Measurements from ENCODE around the gene LPAR3. TPM values are rescaled to one million over a fixed set of nuclear protein-coding genes. Genes with fewer than 3 reads are reported as not detected.

Gene LPAR3
- total RNA-seq, 1 donor from 2014 or later = 6.4 TPM

DNA sequence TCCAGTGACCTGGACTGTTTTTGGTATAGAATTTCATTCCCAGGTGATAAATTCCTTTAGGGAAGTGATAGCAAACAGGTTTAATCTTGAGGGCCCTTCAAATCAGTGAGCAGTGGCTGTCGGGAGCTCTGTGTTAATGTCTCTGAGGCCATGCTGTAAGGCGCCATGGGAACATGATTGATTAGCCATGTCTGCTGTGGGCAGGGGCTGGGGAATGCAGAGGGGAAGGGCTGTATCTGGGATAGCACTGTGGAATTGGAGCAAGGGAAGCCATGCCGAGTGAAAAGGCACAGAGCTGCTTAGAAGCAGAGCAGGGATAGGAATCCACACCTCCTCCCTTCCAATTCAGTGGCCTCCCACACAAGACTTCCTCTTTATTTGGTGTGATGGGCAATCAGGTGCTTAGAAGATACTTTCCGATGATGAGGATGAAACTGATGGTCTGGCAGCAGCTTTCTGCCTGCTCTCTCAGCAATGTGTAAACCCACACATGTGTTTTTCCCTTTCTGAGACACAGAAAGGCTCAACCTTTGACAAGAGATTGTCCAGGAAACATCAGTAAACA, 119.0 kb downstream of the LPAR3 start:
- Mint-ChIP-seq H3K27ac (peak overlapping the region; percentile 85), H3K4me3 (peak overlapping the region; percentile 1), H3K36me3 (no peaks in the 10 kb centered on the region), H3K27me3 (peaks cover 2% of the 10 kb centered on the region), H3K9me3 (no peaks in the 10 kb centered on the region), H3K4me1 (ENCODE audit: unreplicated experiment) (peaks cover 23% of the 10 kb centered on the region)
- DNase-seq (ENCODE audit: extremely low spot score, unreplicated experiment) = no peak
- TF ChIP-seq, protein P1, sequence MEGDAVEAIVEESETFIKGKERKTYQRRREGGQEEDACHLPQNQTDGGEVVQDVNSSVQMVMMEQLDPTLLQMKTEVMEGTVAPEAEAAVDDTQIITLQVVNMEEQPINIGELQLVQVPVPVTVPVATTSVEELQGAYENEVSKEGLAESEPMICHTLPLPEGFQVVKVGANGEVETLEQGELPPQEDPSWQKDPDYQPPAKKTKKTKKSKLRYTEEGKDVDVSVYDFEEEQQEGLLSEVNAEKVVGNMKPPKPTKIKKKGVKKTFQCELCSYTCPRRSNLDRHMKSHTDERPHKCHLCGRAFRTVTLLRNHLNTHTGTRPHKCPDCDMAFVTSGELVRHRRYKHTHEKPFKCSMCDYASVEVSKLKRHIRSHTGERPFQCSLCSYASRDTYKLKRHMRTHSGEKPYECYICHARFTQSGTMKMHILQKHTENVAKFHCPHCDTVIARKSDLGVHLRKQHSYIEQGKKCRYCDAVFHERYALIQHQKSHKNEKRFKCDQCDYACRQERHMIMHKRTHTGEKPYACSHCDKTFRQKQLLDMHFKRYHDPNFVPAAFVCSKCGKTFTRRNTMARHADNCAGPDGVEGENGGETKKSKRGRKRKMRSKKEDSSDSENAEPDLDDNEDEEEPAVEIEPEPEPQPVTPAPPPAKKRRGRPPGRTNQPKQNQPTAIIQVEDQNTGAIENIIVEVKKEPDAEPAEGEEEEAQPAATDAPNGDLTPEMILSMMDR (conservative IDR thresholded peaks at IDR 0.05) = no peak

DNA sequence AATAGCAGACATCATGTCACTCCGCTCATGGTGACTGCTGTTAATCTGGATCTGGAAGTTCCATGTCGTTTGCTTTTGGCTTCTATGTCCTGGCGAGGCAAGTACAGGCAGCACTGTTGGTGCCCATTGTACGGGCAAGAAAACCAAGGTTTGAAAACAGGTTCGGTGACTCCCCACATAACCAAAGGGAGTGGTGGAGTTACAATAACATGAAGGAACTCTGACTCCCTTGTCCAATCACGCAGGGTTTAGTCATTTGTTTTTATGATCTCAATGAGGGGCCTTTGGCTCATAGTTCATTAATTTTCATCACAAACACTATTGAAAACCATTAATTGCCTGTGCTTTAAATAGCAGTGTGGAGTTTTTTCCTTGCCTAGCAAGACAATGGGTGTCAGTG, 119.8 kb downstream of the LPAR3 start:
- peaks cover 2% of the 10 kb centered on the region for H3K27me3 Mint-ChIP-seq
- H3K4me3 Mint-ChIP-seq = no peak overlapping the region
- TF ChIP-seq, protein P1 (conservative IDR thresholded peaks at IDR 0.05) = no peak
- H3K9me3 Mint-ChIP-seq = no peaks in the 10 kb centered on the region
- H3K4me1 Mint-ChIP-seq (ENCODE audit: unreplicated experiment) = peaks cover 23% of the 10 kb centered on the region
- H3K27ac Mint-ChIP-seq = peak overlapping the region; percentile 85
- no peak for DNase-seq (ENCODE audit: extremely low spot score, unreplicated experiment)
- H3K36me3 Mint-ChIP-seq = no peaks in the 10 kb centered on the region

DNA sequence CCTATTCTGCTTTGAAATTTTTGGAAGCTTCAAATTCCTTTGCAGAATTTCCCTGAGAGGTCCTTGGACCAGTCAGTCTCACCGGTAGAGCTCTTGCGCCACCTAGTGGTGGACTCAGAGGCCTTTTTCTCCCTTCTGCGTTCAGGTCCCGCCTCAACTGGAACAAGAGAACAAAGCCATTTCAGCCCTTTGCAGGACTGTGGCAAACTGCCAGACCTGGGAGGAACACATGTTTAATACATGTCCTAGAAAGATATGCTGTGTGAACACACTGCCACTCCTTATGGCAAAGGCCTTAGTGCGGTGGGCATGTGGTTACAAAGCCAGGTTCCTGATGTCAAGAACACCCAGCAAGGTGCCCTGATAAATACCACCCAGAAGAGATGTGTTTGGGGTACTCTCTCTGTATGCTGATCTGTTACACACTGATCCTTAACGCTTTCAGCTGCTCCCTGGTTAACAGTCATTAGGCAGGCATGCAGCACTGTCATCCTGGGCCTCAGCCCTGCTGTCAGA, 120.5 kb downstream of the LPAR3 start:
- H3K9me3 Mint-ChIP-seq = no peaks in the 10 kb centered on the region
- H3K4me1 Mint-ChIP-seq (ENCODE audit: unreplicated experiment) = peaks cover 23% of the 10 kb centered on the region
- peak; percentile 84 for DNase-seq (ENCODE audit: extremely low spot score, unreplicated experiment)
- H3K36me3 Mint-ChIP-seq = no peaks in the 10 kb centered on the region
- peak overlapping the region; percentile 51 for H3K4me3 Mint-ChIP-seq
- TF ChIP-seq, protein P1 (conservative IDR thresholded peaks at IDR 0.05) = peak; percentile 97
- H3K27me3 Mint-ChIP-seq = peaks cover 2% of the 10 kb centered on the region
- H3K27ac Mint-ChIP-seq = peak overlapping the region; percentile 85

- Mint-ChIP-seq H3K9me3 (no peaks in the 10 kb centered on the region), H3K27me3 (peaks cover 2% of the 10 kb centered on the region), H3K4me1 (ENCODE audit: unreplicated experiment) (peaks cover 23% of the 10 kb centered on the region), H3K27ac (no peak overlapping the region), H3K4me3 (no peak overlapping the region), H3K36me3 (no peaks in the 10 kb centered on the region)
- no peak for DNase-seq (ENCODE audit: extremely low spot score, unreplicated experiment)
- TF ChIP-seq, protein P1 (conservative IDR thresholded peaks at IDR 0.05) = no peak
Observed at GRCh38 chr1:84771895-84772294, 121.1 kb downstream of the LPAR3 start.

GRCh38 chr1:84770481-84770880, 122.5 kb downstream of the LPAR3 start:
- peaks cover 23% of the 10 kb centered on the region for H3K4me1 Mint-ChIP-seq (ENCODE audit: unreplicated experiment)
- peaks cover 12% of the 10 kb centered on the region for H3K27me3 Mint-ChIP-seq
- TF ChIP-seq, protein P1 (conservative IDR thresholded peaks at IDR 0.05) = no peak
- DNase-seq (ENCODE audit: extremely low spot score, unreplicated experiment) = no peak
- H3K36me3 Mint-ChIP-seq = no peaks in the 10 kb centered on the region
- no peak overlapping the region for H3K27ac Mint-ChIP-seq
- H3K9me3 Mint-ChIP-seq = no peaks in the 10 kb centered on the region
- no peak overlapping the region for H3K4me3 Mint-ChIP-seq

All from type B pancreatic cell (in vitro differentiated cells).